ENCODE measurements around the gene TECTA.

GRCh38 chr11:121090145-121090721, 10.8 kb upstream of the TECTA start:
- TF ChIP-seq POLR2A (IDR thresholded peaks at IDR 0.05; ENCODE audit: low read length), result no peak
- TF ChIP-seq GATA1 (IDR thresholded peaks at IDR 0.05; ENCODE audit: low read depth, low read length), result no peak
